HepG2 (cell line): ENCODE measurements around the gene GSK3B. TPM values are rescaled to one million over a fixed set of nuclear protein-coding genes. Genes with fewer than 3 reads are reported as not detected.

Source experiments
- ATAC-seq: fragments of 200-7000 bp; cut with Tn5 transposase; 3 replicates; pipeline ENCODE4 v1.9.1; 2020; ENCODE audit warnings: mild to moderate bottlenecking, moderate library complexity
- BruUV-seq: library from RNA; stranded (reverse); fragments of 400-500 nt; replicated peaks from 2 replicates; lab custom pipeline; 2021; lab: Mats Ljungman, UMichigan
- CTCF ChIA-PET: fragments of 300-600 bp; formaldehyde crosslinking; extraction: SDS; loops from one replicate; lab custom pipeline; 2021; ENCODE audit warnings: low total read pairs, inconsistent platforms, low intra/inter-chr PET ratio; lab: Yijun Ruan, JAX
- POLR2A ChIA-PET: fragments of 350-600 bp; sonication (Branson Sonifier 250); formaldehyde crosslinking; loops from one replicate; lab custom pipeline; 2020; ENCODE audit warnings: antibody characterized with exemption, inconsistent platforms; lab: Yijun Ruan, JAX
- DNase-seq: peaks from one replicate; pipeline ENCODE4 v3.0.0-alpha.2; 2015; ENCODE audit warnings: low spot score
- FAIRE-seq: peaks from 3 replicates; lab custom pipeline; 2011; peaks lifted over from hg19 to GRCh38; lab: Jason Lieb, UNC
- H2AFZ ChIP-seq: one replicate; pipeline ENCODE4 v1.6.1; 2011; ENCODE audit warnings: low read length, inconsistent platforms
- H3K27ac ChIP-seq: fragments of 300-600 bp; 3 replicates; pipeline ENCODE4 v1.8.0; 2011; ENCODE audit warnings: mixed run types, mild to moderate bottlenecking, mixed read lengths, low read length, inconsistent platforms; ENCODE audit not compliant: insufficient read depth; ENCODE audit errors: extremely low read length
- H3K27me3 ChIP-seq, 2 experiments: fragments of 200-600 bp in 1 of 2; 2 replicates in 1 of 2; 3 replicates in 1 of 2; pipeline versions ENCODE4 v1.6.0 to v1.8.0; 2011; ENCODE audit warnings: low read length in 2 of 2, mild to moderate bottlenecking in 2 of 2, moderate library complexity in 2 of 2, inconsistent platforms in 1 of 2; ENCODE audit not compliant: insufficient read depth in 2 of 2, control insufficient read depth in 1 of 2
- H3K36me3 ChIP-seq, 2 experiments: fragments of 200-600 bp in 1 of 2; replicated peaks in 1 of 2; 2 replicates in 1 of 2; 3 replicates in 1 of 2; pipeline versions ENCODE4 v1.5.1 to v1.8.0; 2011; ENCODE audit warnings: low read length in 2 of 2, inconsistent platforms in 1 of 2; ENCODE audit not compliant: insufficient read depth in 2 of 2, control insufficient read depth in 1 of 2
- H3K4me1 ChIP-seq: 2 replicates; pipeline ENCODE4 v1.5.1; 2012; ENCODE audit warnings: low read length, inconsistent platforms; ENCODE audit not compliant: insufficient read depth
- H3K4me2 ChIP-seq: 2 replicates; pipeline ENCODE4 v1.6.0; 2011; ENCODE audit warnings: low read depth, low read length, inconsistent platforms
- H3K4me3 ChIP-seq, 3 experiments: fragments of 200-600 bp in 1 of 3; sonication (generic), shearing (Covaris generic) in 1 of 3; replicated peaks in 1 of 3; 2 replicates each; pipeline ENCODE4 v1.5.1; 2011 to 2016; ENCODE audit warnings: low read length in 3 of 3, inconsistent platforms in 2 of 3, low read depth in 2 of 3, mild to moderate bottlenecking in 2 of 3, control low read depth in 1 of 3, mixed read lengths in 1 of 3; ENCODE audit not compliant: insufficient read depth in 1 of 3
- H3K79me2 ChIP-seq: one replicate; pipeline ENCODE4 v1.6.1; 2011; ENCODE audit warnings: low read length, inconsistent platforms; ENCODE audit not compliant: insufficient read depth
- H3K9ac ChIP-seq: 2 replicates; pipeline ENCODE4 v1.6.0; 2011; ENCODE audit warnings: mild to moderate bottlenecking, low read depth, low read length, inconsistent platforms; ENCODE audit not compliant: insufficient read depth
- H3K9me3 ChIP-seq: 2 replicates; pipeline ENCODE4 v1.5.1; 2012; ENCODE audit warnings: mild to moderate bottlenecking, low read length
- H4K20me1 ChIP-seq: 2 replicates; pipeline ENCODE4 v1.6.0; 2011; ENCODE audit warnings: inconsistent platforms, mild to moderate bottlenecking, low read length, moderate library complexity; ENCODE audit not compliant: insufficient read depth
- HCFC1 ChIP-seq: fragments of 150-350 bp; IDR thresholded peaks from 2 replicates; pipeline ENCODE4 v1.6.1; 2014; ENCODE audit warnings: low read depth, low read length
- MIER2 ChIP-seq: IDR thresholded peaks from 2 replicates; pipeline ENCODE4 v1.6.1; 2016; ENCODE audit warnings: missing biosample characterization, missing genetic modification reagents
- NCOR1 ChIP-seq: fragments of 200-600 bp; sonication (generic); IDR thresholded peaks from 2 replicates; pipeline ENCODE4 v1.7.0; 2017; ENCODE audit warnings: antibody characterized with exemption, low read length, borderline replicate concordance
- NFYB ChIP-seq: sonication (generic); formaldehyde crosslinking; IDR thresholded peaks from 2 replicates; pipeline ENCODE4 v1.4.0; 2020; ENCODE audit warnings: missing genetic modification reagents
- RFXAP ChIP-seq: sonication (generic); formaldehyde crosslinking; IDR thresholded peaks from 2 replicates; pipeline ENCODE4 v1.4.0; 2020; ENCODE audit warnings: missing genetic modification reagents, borderline replicate concordance
- SRSF4 ChIP-seq: fragments of 200-400 bp; formaldehyde crosslinking; IDR thresholded peaks from one replicate; pipeline ENCODE4 v1.6.1; 2018; ENCODE audit warnings: mild to moderate bottlenecking, low read depth, low read length, moderate library complexity; ENCODE audit not compliant: poor library complexity, severe bottlenecking
- TBX3 ChIP-seq: fragments of 450-650 bp; IDR thresholded peaks from 2 replicates; pipeline ENCODE4 v1.6.1; 2017; ENCODE audit warnings: antibody characterized with exemption, mild to moderate bottlenecking, inconsistent platforms, borderline replicate concordance
- YEATS2 ChIP-seq: sonication (generic); formaldehyde crosslinking; IDR thresholded peaks from 2 replicates; pipeline ENCODE4 v1.4.0; 2020; ENCODE audit warnings: missing genetic modification reagents, borderline replicate concordance
- ZC3H13 ChIP-seq: sonication (generic); formaldehyde crosslinking; IDR thresholded peaks from 2 replicates; pipeline ENCODE4 v1.8.1; 2023; ENCODE audit warnings: mild to moderate bottlenecking, missing genetic modification reagents, moderate library complexity
- ZKSCAN5 ChIP-seq: sonication (generic); formaldehyde crosslinking; IDR thresholded peaks from 2 replicates; pipeline ENCODE4 v1.5.1; 2020; ENCODE audit warnings: mild to moderate bottlenecking, missing genetic modification reagents
- ZNF776 ChIP-seq: sonication (generic); formaldehyde crosslinking; IDR thresholded peaks from 2 replicates; pipeline ENCODE4 v1.4.0; 2020; ENCODE audit warnings: mild to moderate bottlenecking, missing genetic modification reagents
- WGBS: methylation state at CpG from one replicate; pipeline ENCODE4 v1.1.6; 2017; ENCODE audit warnings: low lambda C conversion rate; 5-methylcytosine and 5-hydroxymethylcytosine counted together
- in situ Hi-C: cut with HindIII; loops from 2 replicates; pipeline ENCODE4 v1.10.0; 2017; ENCODE audit warnings: low pct_unique_long_range_greater_than_20kb; ENCODE audit not compliant: extremely low pct_ligation_motif_present
- intact Hi-C: fragments of 100-400 bp; cut with micrococcal nuclease; formaldehyde crosslinking; loops from one replicate; pipeline ENCODE4 v1.10.0; 2022; ENCODE audit not compliant: unreplicated experiment
- polyA plus RNA-seq, 8 experiments: library from polyadenylated mRNA; depleted of rRNA in 3 of 8; stranded (reverse) in 7 of 8; unstranded in 1 of 8; fragments of >200 nt; fragmentation: Illumina TruSeq in 4 of 8; extraction: Trizol in 4 of 8; gene quantifications; 2 replicates each; pipeline versions ENCODE4 v1.2.1 to v1.2.3, GENCODE V29; 2011 to 2016; ENCODE audit warnings: low read depth in 4 of 8, missing spikeins in 1 of 8, mixed read lengths in 1 of 8; ENCODE audit not compliant: insufficient read depth in 1 of 8
- total RNA-seq, 5 experiments: library from RNA; depleted of rRNA; stranded (reverse); fragments of >200 nt; fragmentation: Illumina TruSeq; extraction: Trizol; gene quantifications; 2 replicates each; pipeline ENCODE4 v1.2.3, GENCODE V29; 2016; ENCODE audit warnings: low read depth in 1 of 5
- TF ChIP-seq, protein P1 (sequence below): sonication (generic); formaldehyde crosslinking; IDR thresholded peaks from 2 replicates; pipeline ENCODE4 v1.4.0; 2020; ENCODE audit warnings: missing genetic modification reagents
- TF ChIP-seq, protein P2 (sequence below): sonication (generic); formaldehyde crosslinking; IDR thresholded peaks from 2 replicates; pipeline ENCODE4 v1.4.0; 2020; ENCODE audit warnings: missing genetic modification reagents; ENCODE audit errors: not compliant biosample characterization
- TF ChIP-seq, protein P3 (sequence below): sonication (generic); formaldehyde crosslinking; IDR thresholded peaks from 2 replicates; pipeline ENCODE4 v1.4.0; 2020; ENCODE audit warnings: missing genetic modification reagents

Gene GSK3B
- total and polyA plus RNA-seq, 2 of the 13 experiments (the other 11 are each of a cell fraction or from before 2014, with no cell fraction given), result 22.3 to 30.1 TPM

- TF ChIP-seq, protein P1, sequence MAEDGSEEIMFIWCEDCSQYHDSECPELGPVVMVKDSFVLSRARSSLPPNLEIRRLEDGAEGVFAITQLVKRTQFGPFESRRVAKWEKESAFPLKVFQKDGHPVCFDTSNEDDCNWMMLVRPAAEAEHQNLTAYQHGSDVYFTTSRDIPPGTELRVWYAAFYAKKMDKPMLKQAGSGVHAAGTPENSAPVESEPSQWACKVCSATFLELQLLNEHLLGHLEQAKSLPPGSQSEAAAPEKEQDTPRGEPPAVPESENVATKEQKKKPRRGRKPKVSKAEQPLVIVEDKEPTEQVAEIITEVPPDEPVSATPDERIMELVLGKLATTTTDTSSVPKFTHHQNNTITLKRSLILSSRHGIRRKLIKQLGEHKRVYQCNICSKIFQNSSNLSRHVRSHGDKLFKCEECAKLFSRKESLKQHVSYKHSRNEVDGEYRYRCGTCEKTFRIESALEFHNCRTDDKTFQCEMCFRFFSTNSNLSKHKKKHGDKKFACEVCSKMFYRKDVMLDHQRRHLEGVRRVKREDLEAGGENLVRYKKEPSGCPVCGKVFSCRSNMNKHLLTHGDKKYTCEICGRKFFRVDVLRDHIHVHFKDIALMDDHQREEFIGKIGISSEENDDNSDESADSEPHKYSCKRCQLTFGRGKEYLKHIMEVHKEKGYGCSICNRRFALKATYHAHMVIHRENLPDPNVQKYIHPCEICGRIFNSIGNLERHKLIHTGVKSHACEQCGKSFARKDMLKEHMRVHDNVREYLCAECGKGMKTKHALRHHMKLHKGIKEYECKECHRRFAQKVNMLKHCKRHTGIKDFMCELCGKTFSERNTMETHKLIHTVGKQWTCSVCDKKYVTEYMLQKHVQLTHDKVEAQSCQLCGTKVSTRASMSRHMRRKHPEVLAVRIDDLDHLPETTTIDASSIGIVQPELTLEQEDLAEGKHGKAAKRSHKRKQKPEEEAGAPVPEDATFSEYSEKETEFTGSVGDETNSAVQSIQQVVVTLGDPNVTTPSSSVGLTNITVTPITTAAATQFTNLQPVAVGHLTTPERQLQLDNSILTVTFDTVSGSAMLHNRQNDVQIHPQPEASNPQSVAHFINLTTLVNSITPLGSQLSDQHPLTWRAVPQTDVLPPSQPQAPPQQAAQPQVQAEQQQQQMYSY (CRISPR knock-in tag), result peak; percentile 55; the same call in 1 of the 2 replicates
- TF ChIP-seq SRSF4, result no peak
- TF ChIP-seq MIER2 (CRISPR knock-in tag), result peak; percentile 19; the same call in 1 of the 2 replicates
- TF ChIP-seq ZNF776 (CRISPR knock-in tag), result peak; percentile 87; the same call in 1 of the 2 replicates
Measured at GRCh38 chr3:120095226-120095978, 1.2 kb upstream of the GSK3B start (continued).

GRCh38 chr3:120094776-120095225 lies 554 bp upstream of the GSK3B start:
- H2AFZ ChIP-seq, result no peak overlapping the region
- no peaks in the 10 kb centered on the region for H3K36me3 ChIP-seq
- POLR2A ChIA-PET, result interaction anchor here (0.8 to 4.6 kb wide), 36 partner anchors 8 to 632 kb away, joined by 3 to 65 read pairs (median 6); partner anchors contain the start of genes COX17, HGD, LRRC58 and TIMMDC1
- peak overlapping the region; percentile 100 for H3K9ac ChIP-seq
- H3K4me2 ChIP-seq, result peak overlapping the region; percentile 96
- intact Hi-C loops (loop anchor here (5.0 to 10.0 kb wide), 3 partner anchors 88 to 250 kb away; partner anchors contain the start of gene LRRC58), in situ Hi-C loops (no loop called here)
- H3K4me3 ChIP-seq, result peak overlapping the region; percentile 82 to 88 (median 88); a peak in 5 of 6 replicates
- H3K27me3 ChIP-seq, result no peaks in the 10 kb centered on the region; a peak in 1 of 5 replicates
- peaks cover 35% of the 10 kb centered on the region for H4K20me1 ChIP-seq
- H3K79me2 ChIP-seq, result peaks cover 58% of the 10 kb centered on the region
- under 1% methylated on average over 30 of the region's 31 CpGs for WGBS
- no peaks in the 10 kb centered on the region for H3K9me3 ChIP-seq
- no TSS peak for BruUV-seq
- DNase-seq, result peak; percentile 99
- CTCF ChIA-PET, result no interaction called here
- peaks cover 20% of the 10 kb centered on the region for H3K4me1 ChIP-seq
- H3K27ac ChIP-seq, result peak overlapping the region; percentile 100
- ATAC-seq, result peak; percentile 88
- FAIRE-seq, result peak; percentile 98
- TF ChIP-seq TBX3 (peak; percentile 88; the same call in 1 of the 2 replicates), NFYB (CRISPR knock-in tag) (peak; percentile 95), RFXAP (peak; percentile 98), ZKSCAN5 (CRISPR knock-in tag) (0 out of 2 replicates have a peak, but pooled peaks have one; percentile 7), ZC3H13 (no peak), NCOR1 (peak; percentile 22; the same call in 1 of the 2 replicates), YEATS2 (CRISPR knock-in tag) (peak; percentile 11; the same call in 1 of the 2 replicates), HCFC1 (0 out of 2 replicates have a peak, but pooled peaks have one; percentile 2)
- TF ChIP-seq, protein P2, sequence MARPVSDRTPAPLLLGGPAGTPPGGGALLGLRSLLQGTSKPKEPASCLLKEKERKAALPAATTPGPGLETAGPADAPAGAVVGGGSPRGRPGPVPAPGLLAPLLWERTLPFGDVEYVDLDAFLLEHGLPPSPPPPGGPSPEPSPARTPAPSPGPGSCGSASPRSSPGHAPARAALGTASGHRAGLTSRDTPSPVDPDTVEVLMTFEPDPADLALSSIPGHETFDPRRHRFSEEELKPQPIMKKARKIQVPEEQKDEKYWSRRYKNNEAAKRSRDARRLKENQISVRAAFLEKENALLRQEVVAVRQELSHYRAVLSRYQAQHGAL (CRISPR knock-in tag), result no peak
- TF ChIP-seq, protein P3, sequence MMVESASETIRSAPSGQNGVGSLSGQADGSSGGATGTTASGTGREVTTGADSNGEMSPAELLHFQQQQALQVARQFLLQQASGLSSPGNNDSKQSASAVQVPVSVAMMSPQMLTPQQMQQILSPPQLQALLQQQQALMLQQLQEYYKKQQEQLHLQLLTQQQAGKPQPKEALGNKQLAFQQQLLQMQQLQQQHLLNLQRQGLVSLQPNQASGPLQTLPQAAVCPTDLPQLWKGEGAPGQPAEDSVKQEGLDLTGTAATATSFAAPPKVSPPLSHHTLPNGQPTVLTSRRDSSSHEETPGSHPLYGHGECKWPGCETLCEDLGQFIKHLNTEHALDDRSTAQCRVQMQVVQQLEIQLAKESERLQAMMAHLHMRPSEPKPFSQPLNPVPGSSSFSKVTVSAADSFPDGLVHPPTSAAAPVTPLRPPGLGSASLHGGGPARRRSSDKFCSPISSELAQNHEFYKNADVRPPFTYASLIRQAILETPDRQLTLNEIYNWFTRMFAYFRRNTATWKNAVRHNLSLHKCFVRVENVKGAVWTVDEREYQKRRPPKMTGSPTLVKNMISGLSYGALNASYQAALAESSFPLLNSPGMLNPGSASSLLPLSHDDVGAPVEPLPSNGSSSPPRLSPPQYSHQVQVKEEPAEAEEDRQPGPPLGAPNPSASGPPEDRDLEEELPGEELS (CRISPR knock-in tag), result peak; percentile 2; the same call in 1 of the 2 replicates
